IMR-90 (cell line): ENCODE results near the gene FLRT1.

Source experiments
- BHLHE40 ChIP-seq: fragments of 150-350 bp; IDR thresholded peaks from 2 replicates; pipeline ENCODE4 v1.6.1; 2016; ENCODE audit warnings: mild to moderate bottlenecking, low read depth, low read length
- CEBPB ChIP-seq: IDR thresholded peaks from 2 replicates; pipeline ENCODE4 v1.6.1; 2012; ENCODE audit warnings: low read depth, low read length, improper control_type of control experiment
- CHD1 ChIP-seq: IDR thresholded peaks from 2 replicates; pipeline ENCODE4 v1.6.1; 2012; ENCODE audit warnings: low read depth, low read length, improper control_type of control experiment
- FOS ChIP-seq: fragments of 150-350 bp; IDR thresholded peaks from 2 replicates; pipeline ENCODE4 v1.6.1; 2016; ENCODE audit warnings: low read depth, low read length
- MAZ ChIP-seq: IDR thresholded peaks from 2 replicates; pipeline ENCODE4 v1.6.1; 2012; ENCODE audit warnings: low read depth, mild to moderate bottlenecking, low read length, improper control_type of control experiment, moderate library complexity, borderline replicate concordance
- NFE2L2 ChIP-seq: fragments of 150-350 bp; IDR thresholded peaks from 2 replicates; pipeline ENCODE4 v1.6.1; 2016; ENCODE audit warnings: low read depth, mild to moderate bottlenecking, low read length
- POLR2A ChIP-seq: IDR thresholded peaks from 2 replicates; pipeline ENCODE4 v1.6.1; 2012; ENCODE audit warnings: mild to moderate bottlenecking, low read depth, low read length
- RAD21 ChIP-seq: IDR thresholded peaks from 2 replicates; pipeline ENCODE4 v1.6.1; 2012; ENCODE audit warnings: low read length, improper control_type of control experiment
- RCOR1 ChIP-seq: IDR thresholded peaks from 2 replicates; pipeline ENCODE4 v1.6.1; 2012; ENCODE audit warnings: mild to moderate bottlenecking, low read length, improper control_type of control experiment; ENCODE audit not compliant: insufficient replicate concordance
- RFX5 ChIP-seq: IDR thresholded peaks from 2 replicates; pipeline ENCODE4 v1.8.0; 2012; ENCODE audit warnings: low read depth, mild to moderate bottlenecking, low read length, moderate library complexity
- SMC3 ChIP-seq: fragments of 150-350 bp; IDR thresholded peaks from 2 replicates; pipeline ENCODE4 v1.6.1; 2016; ENCODE audit warnings: low read depth, mild to moderate bottlenecking, antibody characterized with exemption, low read length, moderate library complexity
- TF ChIP-seq, protein P1 (sequence below): conservative IDR thresholded peaks from 2 replicates; pipeline ENCODE4 v1.5.1; 2012; ENCODE audit warnings: mild to moderate bottlenecking, low read depth, low read length, improper control_type of control experiment

DNA sequence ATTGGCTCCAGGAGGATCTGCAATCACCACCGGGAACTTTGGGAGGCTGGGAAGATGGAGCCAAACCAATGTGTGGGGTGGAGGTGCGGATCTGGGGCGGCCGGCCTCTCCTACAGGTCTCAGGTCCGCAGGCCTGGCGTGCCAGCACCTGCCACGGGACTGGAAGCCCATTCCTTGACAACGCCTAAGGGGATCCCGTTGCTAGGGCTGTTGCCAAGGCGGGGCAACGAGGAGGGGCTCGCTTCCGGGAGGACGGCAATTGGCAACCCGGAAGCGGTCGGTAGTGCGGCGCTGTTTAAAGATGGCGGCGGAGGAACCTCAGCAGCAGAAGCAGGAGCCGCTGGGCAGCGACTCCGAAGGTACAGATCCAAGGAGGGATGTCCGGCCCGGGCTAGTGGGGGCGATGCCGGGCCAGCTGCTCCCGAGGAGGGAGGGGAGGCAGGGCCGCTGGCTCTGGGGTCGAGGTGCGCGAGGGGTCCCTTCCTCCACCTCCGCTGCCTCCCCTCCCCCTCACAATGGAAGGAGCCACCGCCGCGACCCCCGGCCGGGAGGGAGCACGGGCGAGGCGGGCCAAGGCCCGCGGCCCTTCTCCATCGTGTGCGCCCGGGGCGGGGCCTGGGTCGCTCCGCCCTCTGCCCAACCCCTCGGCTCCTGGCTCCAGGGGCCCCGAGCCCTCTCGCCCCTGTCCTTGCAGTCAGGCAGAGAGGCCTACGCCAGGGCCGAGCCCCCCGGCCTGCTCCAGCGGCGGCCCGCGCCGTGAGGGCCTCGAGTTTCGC, 49.4 kb upstream of the FLRT1 start, which contains the start of gene OTUB1:
- no peak for TF ChIP-seq RFX5
- TF ChIP-seq, protein P1, sequence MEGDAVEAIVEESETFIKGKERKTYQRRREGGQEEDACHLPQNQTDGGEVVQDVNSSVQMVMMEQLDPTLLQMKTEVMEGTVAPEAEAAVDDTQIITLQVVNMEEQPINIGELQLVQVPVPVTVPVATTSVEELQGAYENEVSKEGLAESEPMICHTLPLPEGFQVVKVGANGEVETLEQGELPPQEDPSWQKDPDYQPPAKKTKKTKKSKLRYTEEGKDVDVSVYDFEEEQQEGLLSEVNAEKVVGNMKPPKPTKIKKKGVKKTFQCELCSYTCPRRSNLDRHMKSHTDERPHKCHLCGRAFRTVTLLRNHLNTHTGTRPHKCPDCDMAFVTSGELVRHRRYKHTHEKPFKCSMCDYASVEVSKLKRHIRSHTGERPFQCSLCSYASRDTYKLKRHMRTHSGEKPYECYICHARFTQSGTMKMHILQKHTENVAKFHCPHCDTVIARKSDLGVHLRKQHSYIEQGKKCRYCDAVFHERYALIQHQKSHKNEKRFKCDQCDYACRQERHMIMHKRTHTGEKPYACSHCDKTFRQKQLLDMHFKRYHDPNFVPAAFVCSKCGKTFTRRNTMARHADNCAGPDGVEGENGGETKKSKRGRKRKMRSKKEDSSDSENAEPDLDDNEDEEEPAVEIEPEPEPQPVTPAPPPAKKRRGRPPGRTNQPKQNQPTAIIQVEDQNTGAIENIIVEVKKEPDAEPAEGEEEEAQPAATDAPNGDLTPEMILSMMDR, result no peak
- peak; percentile 90 for TF ChIP-seq POLR2A
- TF ChIP-seq CEBPB, result 0 out of 2 replicates have a peak, but pooled peaks have one; percentile 7
- TF ChIP-seq FOS, result no peak
- TF ChIP-seq BHLHE40, result peak; percentile 55; the same call in 1 of the 2 replicates
- no peak for TF ChIP-seq NFE2L2
- TF ChIP-seq RAD21, result no peak
- peak; percentile 98 for TF ChIP-seq MAZ
- TF ChIP-seq SMC3, result no peak
- TF ChIP-seq RCOR1, result peak; percentile 4
- 0 out of 2 replicates have a peak, but pooled peaks have one; percentile 42 for TF ChIP-seq CHD1
